H1 (cell line): ENCODE data around the gene GFAP. TPM values are rescaled to one million over a fixed set of nuclear protein-coding genes. Genes with fewer than 3 reads are reported as not detected.

Experiments
- CHD7 ChIP-seq: fragments of 300-600 bp; sonication (generic); IDR thresholded peaks from 2 replicates; pipeline ENCODE4 v1.7.1; 2012; ENCODE audit warnings: low read length, moderate library complexity, mild to moderate bottlenecking, inconsistent platforms; ENCODE audit not compliant: insufficient replicate concordance
- EGR1 ChIP-seq: IDR thresholded peaks from 2 replicates; pipeline ENCODE4 v1.6.1; 2011; ENCODE audit warnings: low read depth, low read length, borderline replicate concordance
- EZH2 ChIP-seq: fragments of 200-600 bp; sonication (generic); IDR thresholded peaks from 2 replicates; pipeline ENCODE4 v1.7.1; 2012; ENCODE audit warnings: low read depth, mild to moderate bottlenecking, moderate library complexity, low read length, inconsistent platforms; ENCODE audit not compliant: severe bottlenecking
- GABPA ChIP-seq: IDR thresholded peaks from 2 replicates; pipeline ENCODE4 v1.6.1; 2011; ENCODE audit warnings: mild to moderate bottlenecking, low read length, moderate library complexity, borderline replicate concordance; ENCODE audit not compliant: insufficient read depth
- KDM4A ChIP-seq: IDR thresholded peaks from one replicate; pipeline ENCODE4 v1.7.1; 2012; ENCODE audit warnings: low read depth, mild to moderate bottlenecking, moderate library complexity, low read length, inconsistent platforms; ENCODE audit not compliant: severe bottlenecking
- MAX ChIP-seq: IDR thresholded peaks from 2 replicates; pipeline ENCODE4 v1.6.1; 2012; ENCODE audit warnings: inconsistent platforms
- POLR2A ChIP-seq, 2 experiments: IDR thresholded peaks; 1 replicate in 1 of 2; 2 replicates in 1 of 2; pipeline ENCODE4 v1.6.1; 2011; ENCODE audit warnings: low read depth in 2 of 2, low read length in 2 of 2, mild to moderate bottlenecking in 2 of 2; ENCODE audit errors: control extremely low read depth in 1 of 2
- SRF ChIP-seq: IDR thresholded peaks from 2 replicates; pipeline ENCODE4 v1.6.1; 2011; ENCODE audit warnings: mild to moderate bottlenecking, low read depth, low read length, moderate library complexity
- ZNF274 ChIP-seq: IDR thresholded peaks from 2 replicates; pipeline ENCODE4 v1.7.0; 2012; ENCODE audit warnings: low read length, borderline replicate concordance; ENCODE audit errors: extremely low read depth
- polyA plus RNA-seq, 7 experiments: library from polyadenylated mRNA; depleted of rRNA in 3 of 7; stranded (reverse) in 5 of 7; unstranded in 2 of 7; fragments of >200 nt in 5 of 7; fragments of 200-250 nt in 2 of 7; gene quantifications; 1 replicate in 5 of 7; 2 replicates in 1 of 7; 4 replicates in 1 of 7; pipeline versions ENCODE4 v1.2.1 to v1.2.3, GENCODE V29; 2011 to 2013; ENCODE audit warnings: missing spikeins in 2 of 7, mixed read lengths in 2 of 7
- total RNA-seq: library from RNA; stranded (reverse); fragmentation: NEBNext Ultra II Directional; extraction: Animal tissue kit (Norgen Biotek cat#: 25700); gene quantifications from 2 replicates; pipeline ENCODE4 v1.2.1, GENCODE V29; 2021

Gene GFAP
- total and polyA plus RNA-seq, 2 of the 8 experiments (the other 6 are each of a cell fraction or from before 2014, with no cell fraction given) = 1.3 to 1.5 TPM

- TF ChIP-seq CHD7 (no peak), KDM4A (no peak), POLR2A (IDR thresholded peaks at IDR 0.05; ENCODE audit: control extremely low read depth in 1 of 2, low read depth in 2 of 2, low read length in 2 of 2) (no peak), MAX (no peak), EGR1 (no peak), ZNF274 (no peak), EZH2 (no peak), GABPA (no peak), SRF (no peak)
Measured at GRCh38 chr17:44862278-44862914, 52.9 kb downstream of the GFAP start (continued).
